Mesenchymal stem cell (in vitro differentiated cells and primary cell): ENCODE data around the gene PGGHG. TPM values are rescaled to one million over a fixed set of nuclear protein-coding genes. Genes with fewer than 3 reads are reported as not detected.
A peak's percentile ranks its signal among the peaks of the same experiment; 100 is the strongest.

ENCODE experiments used
- DNase-seq: peaks from one replicate; pipeline ENCODE4 v3.0.0-alpha.2; 2013
- H2AFZ ChIP-seq: one replicate; pipeline ENCODE4 v1.6.1; 2013; ENCODE audit warnings: low read depth, mild to moderate bottlenecking, control low read depth, inconsistent platforms, low read length, moderate library complexity
- H2AK5ac ChIP-seq: 2 replicates; pipeline ENCODE4 v1.6.1; 2013; ENCODE audit warnings: low read length, moderate library complexity, mild to moderate bottlenecking, inconsistent platforms; ENCODE audit not compliant: severe bottlenecking
- H2BK120ac ChIP-seq: one replicate; pipeline ENCODE4 v1.6.1; 2013; ENCODE audit warnings: low read depth, mild to moderate bottlenecking, inconsistent platforms, low read length, moderate library complexity
- H2BK12ac ChIP-seq, 2 experiments: one replicate each; pipeline ENCODE4 v1.6.1; 2013; ENCODE audit warnings: inconsistent platforms in 2 of 2, low read length in 2 of 2, mild to moderate bottlenecking in 2 of 2, moderate library complexity in 2 of 2, control low read depth in 1 of 2
- H2BK15ac ChIP-seq: one replicate; pipeline ENCODE4 v1.6.1; 2013; ENCODE audit warnings: mild to moderate bottlenecking, low read depth, inconsistent platforms; ENCODE audit not compliant: poor library complexity, severe bottlenecking
- H2BK5ac ChIP-seq: 2 replicates; pipeline ENCODE4 v1.6.1; 2013; ENCODE audit warnings: low read depth, mild to moderate bottlenecking, low read length, control low read depth, inconsistent platforms; ENCODE audit not compliant: poor library complexity, severe bottlenecking
- H3K14ac ChIP-seq, 2 experiments: one replicate each; pipeline ENCODE4 v1.6.1; 2013; ENCODE audit warnings: inconsistent platforms in 2 of 2, low read length in 2 of 2, control low read depth in 1 of 2, mild to moderate bottlenecking in 1 of 2, moderate library complexity in 1 of 2
- H3K18ac ChIP-seq, 2 experiments: one replicate each; pipeline ENCODE4 v1.6.1; 2013; ENCODE audit warnings: inconsistent platforms in 2 of 2, low read length in 2 of 2, control low read depth in 1 of 2, low read depth in 1 of 2, mild to moderate bottlenecking in 1 of 2
- H3K23ac ChIP-seq, 2 experiments: one replicate each; pipeline ENCODE4 v1.6.1; 2013; ENCODE audit warnings: inconsistent platforms in 2 of 2, low read length in 2 of 2, mild to moderate bottlenecking in 2 of 2, moderate library complexity in 2 of 2, control low read depth in 1 of 2
- H3K27ac ChIP-seq: 2 replicates; pipeline ENCODE4 v1.5.1; 2013; ENCODE audit warnings: mild to moderate bottlenecking, moderate library complexity, low read length, control low read depth, inconsistent platforms; ENCODE audit not compliant: poor library complexity, severe bottlenecking
- H3K27me3 ChIP-seq, 2 experiments: 2 replicates each; pipeline versions ENCODE4 v1.6.1 to v1.7.0; 2013; ENCODE audit warnings: low read length in 2 of 2, mild to moderate bottlenecking in 2 of 2, moderate library complexity in 2 of 2, control low read depth in 1 of 2, inconsistent platforms in 1 of 2; ENCODE audit not compliant: control insufficient read depth in 1 of 2, insufficient read depth in 1 of 2
- H3K36me3 ChIP-seq, 2 experiments: 2 replicates each; pipeline versions ENCODE4 v1.6.1 to v1.7.0; 2013; ENCODE audit warnings: low read length in 2 of 2, control low read depth in 1 of 2, inconsistent platforms in 1 of 2, low read depth in 1 of 2, mild to moderate bottlenecking in 1 of 2; ENCODE audit not compliant: insufficient read depth in 2 of 2, control insufficient read depth in 1 of 2
- H3K4ac ChIP-seq, 2 experiments: one replicate each; pipeline ENCODE4 v1.6.1; 2013; ENCODE audit warnings: inconsistent platforms in 2 of 2, low read length in 2 of 2, mild to moderate bottlenecking in 2 of 2, moderate library complexity in 2 of 2, control low read depth in 1 of 2, low read depth in 1 of 2
- H3K4me1 ChIP-seq: 2 replicates; pipeline ENCODE4 v1.6.1; 2013; ENCODE audit warnings: low read depth, low read length, control low read depth; ENCODE audit not compliant: control insufficient read depth, insufficient read depth
- H3K4me2 ChIP-seq: 2 replicates; pipeline ENCODE4 v1.6.1; 2013; ENCODE audit warnings: low read length, mild to moderate bottlenecking, inconsistent platforms; ENCODE audit not compliant: poor library complexity, severe bottlenecking
- H3K4me3 ChIP-seq, 2 experiments: 2 replicates each; pipeline versions ENCODE4 v1.5.1 to v1.7.0; 2013; ENCODE audit warnings: low read length in 2 of 2, mild to moderate bottlenecking in 2 of 2, control low read depth in 1 of 2, low read depth in 1 of 2; ENCODE audit not compliant: insufficient read depth in 1 of 2
- H3K79me1 ChIP-seq: replicated peaks from 2 replicates; pipeline ENCODE4 v1.6.1; 2013; ENCODE audit warnings: mild to moderate bottlenecking, control low read depth, low read length, inconsistent platforms; ENCODE audit not compliant: poor library complexity, severe bottlenecking
- H3K9ac ChIP-seq: 2 replicates; pipeline ENCODE4 v1.7.0; 2013; ENCODE audit warnings: mild to moderate bottlenecking, low read length, moderate library complexity
- H3K9me3 ChIP-seq: 2 replicates; pipeline ENCODE4 v1.7.0; 2013; ENCODE audit warnings: mild to moderate bottlenecking, low read length; ENCODE audit not compliant: control insufficient read depth
- H4K8ac ChIP-seq: one replicate; pipeline ENCODE4 v1.6.1; 2013; ENCODE audit warnings: inconsistent platforms, mild to moderate bottlenecking, low read length, moderate library complexity
- H4K91ac ChIP-seq: one replicate; pipeline ENCODE4 v1.6.1; 2013; ENCODE audit warnings: mild to moderate bottlenecking, low read length, inconsistent platforms
- WGBS: methylation state at CpG from one replicate; pipeline ENCODE4 v1.1.7; 2013; ENCODE audit warnings: mixed read lengths; 5-methylcytosine and 5-hydroxymethylcytosine counted together
- polyA plus RNA-seq, 2 experiments: library from polyadenylated mRNA; stranded (reverse); fragments of 200-250 nt; gene quantifications; one replicate each; pipeline ENCODE4 v1.2.3, GENCODE V29; 2013

PGGHG gene
- polyA plus RNA-seq (2013, experiment 1 of 2), result 35.9 TPM
- polyA plus RNA-seq (2013, experiment 2 of 2), result 33.3 TPM

DNA sequence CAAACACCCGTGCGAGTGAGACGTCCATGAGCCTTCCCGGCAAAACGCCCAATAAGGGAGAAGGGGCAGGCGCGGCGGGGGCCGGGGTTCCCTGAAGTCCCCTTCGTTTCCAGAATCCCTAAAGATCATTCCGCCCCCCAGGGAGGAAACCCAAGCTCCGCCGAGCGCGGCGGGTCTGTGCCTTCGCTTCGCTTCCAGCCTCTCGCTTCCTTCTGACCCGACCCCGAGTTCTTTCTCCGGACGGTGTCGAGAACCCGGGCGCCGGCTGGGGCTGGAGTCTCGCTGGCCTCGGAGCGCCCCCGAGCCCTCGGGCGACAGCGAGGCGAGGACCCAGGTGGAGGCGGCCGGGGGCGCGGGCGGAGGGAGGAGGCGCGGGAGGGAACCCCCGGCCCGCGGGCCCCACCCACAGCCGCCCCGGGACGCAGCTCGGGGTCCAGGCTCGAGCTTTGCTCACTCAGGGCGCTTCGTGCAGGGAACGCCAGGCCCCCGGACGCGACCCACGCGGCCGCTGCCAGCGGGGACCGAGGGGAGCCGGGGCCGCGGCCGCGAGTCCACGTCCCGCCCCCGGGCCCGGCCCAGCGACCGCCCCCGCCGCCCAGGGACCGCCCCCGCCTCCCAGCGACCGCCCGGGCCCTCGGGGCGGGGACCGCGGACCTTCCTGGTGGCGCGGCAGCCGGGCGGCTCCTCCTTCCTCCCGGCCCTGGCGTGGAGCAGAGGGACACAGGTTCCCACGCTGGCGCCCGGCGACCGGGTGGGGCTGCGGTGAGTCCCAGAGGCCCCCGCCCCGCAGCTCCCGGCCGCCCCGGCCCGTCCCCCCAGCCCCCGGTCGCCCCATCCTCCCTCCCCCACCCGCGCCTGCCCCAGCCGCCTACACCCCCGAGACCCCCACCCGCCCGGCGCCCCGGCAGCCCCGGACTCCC, at the start of gene PGGHG:
Gene PGGHG, plus strand, starts transcription at position 649 of the 920 bp plus-strand sequence. CDS start 691 bp downstream, outside the sequence.
- no peak within 1 kb of the TSS for H3K27ac ChIP-seq
- H2AFZ ChIP-seq, result no peak within 1 kb of the TSS
- H3K9ac ChIP-seq, result peak within 1 kb of the TSS; percentile 53
- under 1% methylated on average over 29 of the region's 112 CpGs for WGBS
- H2BK15ac ChIP-seq, result peak within 1 kb of the TSS; percentile 85
- peaks cover 11 to 42% of the 10 kb centered on the region in 2 experiments for H3K27me3 ChIP-seq
- H3K36me3 ChIP-seq, result peaks cover 0 to 35% of the 10 kb centered on the region in 2 experiments
- peaks cover 37% of the 10 kb centered on the region for H3K4me1 ChIP-seq
- no peak within 1 kb of the TSS for H2BK5ac ChIP-seq
- peaks cover 9% of the 10 kb centered on the region for H3K79me1 ChIP-seq
- peak within 1 kb of the TSS in 1 of 2 experiments; percentile 93 for H3K14ac ChIP-seq
- H3K4me2 ChIP-seq, result peak within 1 kb of the TSS; percentile 84
- peak within 1 kb of the TSS; percentile 92 for H4K91ac ChIP-seq
- peak within 1 kb of the TSS; percentile 2 to 59 for H3K4ac ChIP-seq
- H3K9me3 ChIP-seq, result no peaks in the 10 kb centered on the region
- peak within 1 kb of the TSS; percentile 66 to 75 for H3K4me3 ChIP-seq
- peak within 1 kb of the TSS in 1 of 2 experiments; percentile 78 for H2BK12ac ChIP-seq
- H3K23ac ChIP-seq, result peak within 1 kb of the TSS in 1 of 2 experiments; percentile 67
- peak within 1 kb of the TSS; percentile 69 for H2BK120ac ChIP-seq
- peak within 1 kb of the TSS; percentile 55 to 69 for H3K18ac ChIP-seq
- H4K8ac ChIP-seq, result peak within 1 kb of the TSS; percentile 29
- H2AK5ac ChIP-seq, result peak within 1 kb of the TSS; percentile 19
- peak; percentile 56 for DNase-seq

DNA sequence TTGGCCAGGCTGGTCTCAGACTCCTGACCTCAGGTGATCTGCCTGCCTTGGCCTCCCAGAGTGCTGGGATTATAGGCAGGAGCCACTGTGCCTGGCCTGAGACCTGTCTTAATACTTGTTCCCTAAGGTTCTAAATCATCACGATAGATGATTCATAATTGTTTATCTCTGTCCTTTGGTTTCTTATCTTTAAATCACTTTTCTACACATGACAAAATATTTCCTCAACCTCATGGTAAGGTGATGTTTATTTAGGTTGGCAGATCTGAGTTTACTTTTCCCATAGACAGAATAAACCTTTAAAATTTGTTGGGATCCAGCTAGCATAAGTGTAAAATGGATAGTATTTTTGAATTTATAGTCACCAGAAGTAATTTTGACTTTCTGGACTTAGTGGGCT, 48.6 kb upstream of the PGGHG start:
- Histone ChIP-seq H3K9ac (no peak overlapping the region), H3K23ac (no peak overlapping the region), H2BK5ac (no peak overlapping the region), H4K91ac (no peak overlapping the region), H4K8ac (no peak overlapping the region), H3K79me1 (peaks cover 18% of the 10 kb centered on the region), H2AFZ (no peak overlapping the region), H3K14ac (no peak overlapping the region), H2AK5ac (no peak overlapping the region), H3K27me3 (no peaks in the 10 kb centered on the region), H3K36me3 (peaks cover 21 to 61% of the 10 kb centered on the region in 2 experiments), H2BK120ac (no peak overlapping the region), H3K27ac (no peak overlapping the region), H3K4me3 (no peak overlapping the region), H3K4me1 (peaks cover 2% of the 10 kb centered on the region), H3K4me2 (no peak overlapping the region), H3K18ac (no peak overlapping the region), H2BK12ac (no peak overlapping the region), H3K9me3 (no peaks in the 10 kb centered on the region), H3K4ac (no peak overlapping the region), H2BK15ac (no peak overlapping the region)
- no CpG with 5 or more reads among the region's 1 CpG for WGBS
- DNase-seq, result no peak

DNA sequence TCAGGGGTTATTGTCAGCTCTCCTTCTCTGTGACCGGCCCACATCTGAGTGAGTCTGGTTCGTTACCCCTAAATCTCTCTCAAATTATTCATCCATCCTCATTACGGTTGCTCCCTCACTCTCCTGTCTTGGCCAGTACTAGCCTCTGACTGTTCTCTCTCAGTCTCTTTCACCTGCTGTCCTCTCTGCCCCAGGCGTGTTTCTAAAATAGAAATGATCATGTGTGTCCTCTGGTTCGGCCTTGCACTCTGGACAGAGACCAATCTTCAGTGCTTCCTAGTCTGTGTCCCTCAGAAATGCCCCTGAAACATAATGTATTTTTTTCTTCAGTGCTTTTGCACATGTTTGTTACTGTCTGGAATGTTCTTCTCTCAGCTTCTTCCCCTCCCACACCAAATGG, 47.3 kb upstream of the PGGHG start:
- no peak for DNase-seq
- Histone ChIP-seq H2AFZ (no peak overlapping the region), H3K23ac (no peak overlapping the region), H4K91ac (no peak overlapping the region), H3K27me3 (no peaks in the 10 kb centered on the region), H3K4me3 (no peak overlapping the region), H3K9me3 (no peaks in the 10 kb centered on the region), H3K4me1 (peaks cover 2% of the 10 kb centered on the region), H3K14ac (no peak overlapping the region), H2BK15ac (no peak overlapping the region), H2AK5ac (no peak overlapping the region), H3K36me3 (peaks cover 31 to 74% of the 10 kb centered on the region in 2 experiments), H3K4me2 (no peak overlapping the region), H2BK120ac (no peak overlapping the region), H3K79me1 (peaks cover 20% of the 10 kb centered on the region), H2BK12ac (no peak overlapping the region), H3K18ac (no peak overlapping the region), H3K27ac (no peak overlapping the region), H2BK5ac (no peak overlapping the region), H3K9ac (peak overlapping the region; percentile 3), H4K8ac (no peak overlapping the region), H3K4ac (no peak overlapping the region)
- 92% methylated on average over 5 of the region's 5 CpGs for WGBS

DNA sequence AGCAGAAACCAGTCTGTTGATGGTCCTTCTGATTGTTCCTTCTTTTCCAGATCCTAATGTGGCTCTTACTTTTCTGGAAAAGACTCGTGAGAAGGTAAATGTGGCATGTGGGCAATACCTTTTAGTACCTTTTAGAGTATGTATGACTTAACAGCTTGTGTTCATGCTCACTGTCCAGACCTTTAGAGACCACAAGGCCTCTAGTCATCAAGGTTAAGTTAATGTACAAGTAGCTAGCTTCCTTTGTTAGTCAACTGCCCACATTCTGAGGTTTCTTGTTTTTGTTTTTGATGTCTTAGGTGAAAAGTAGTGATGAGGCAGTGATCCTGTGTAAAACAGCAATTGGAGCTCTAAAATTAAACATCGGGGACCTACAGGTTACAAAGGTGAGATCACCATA, 44.5 kb upstream of the PGGHG start:
- no peaks in the 10 kb centered on the region for H3K4me1 ChIP-seq
- no peak for DNase-seq
- H2BK12ac ChIP-seq, result no peak overlapping the region
- H3K27ac ChIP-seq, result no peak overlapping the region
- H3K4ac ChIP-seq, result no peak overlapping the region
- H3K27me3 ChIP-seq, result no peaks in the 10 kb centered on the region
- H2BK120ac ChIP-seq, result no peak overlapping the region
- H3K9me3 ChIP-seq, result no peaks in the 10 kb centered on the region
- H4K91ac ChIP-seq, result no peak overlapping the region
- no peak overlapping the region for H3K18ac ChIP-seq
- H3K4me3 ChIP-seq, result no peak overlapping the region
- H3K9ac ChIP-seq, result no peak overlapping the region
- H2BK15ac ChIP-seq, result no peak overlapping the region
- H3K36me3 ChIP-seq, result peaks cover 46 to 95% of the 10 kb centered on the region in 2 experiments
- H2AFZ ChIP-seq, result no peak overlapping the region
- H2AK5ac ChIP-seq, result no peak overlapping the region
- H2BK5ac ChIP-seq, result no peak overlapping the region
- no peak overlapping the region for H4K8ac ChIP-seq
- no peak overlapping the region for H3K23ac ChIP-seq
- H3K14ac ChIP-seq, result no peak overlapping the region
- H3K4me2 ChIP-seq, result no peak overlapping the region
- H3K79me1 ChIP-seq, result peaks cover 27% of the 10 kb centered on the region
- 100% methylated on average over 1 of the region's 2 CpGs for WGBS
